ENCODE data around the gene MYO1C.

- TF ChIP-seq, protein P1, sequence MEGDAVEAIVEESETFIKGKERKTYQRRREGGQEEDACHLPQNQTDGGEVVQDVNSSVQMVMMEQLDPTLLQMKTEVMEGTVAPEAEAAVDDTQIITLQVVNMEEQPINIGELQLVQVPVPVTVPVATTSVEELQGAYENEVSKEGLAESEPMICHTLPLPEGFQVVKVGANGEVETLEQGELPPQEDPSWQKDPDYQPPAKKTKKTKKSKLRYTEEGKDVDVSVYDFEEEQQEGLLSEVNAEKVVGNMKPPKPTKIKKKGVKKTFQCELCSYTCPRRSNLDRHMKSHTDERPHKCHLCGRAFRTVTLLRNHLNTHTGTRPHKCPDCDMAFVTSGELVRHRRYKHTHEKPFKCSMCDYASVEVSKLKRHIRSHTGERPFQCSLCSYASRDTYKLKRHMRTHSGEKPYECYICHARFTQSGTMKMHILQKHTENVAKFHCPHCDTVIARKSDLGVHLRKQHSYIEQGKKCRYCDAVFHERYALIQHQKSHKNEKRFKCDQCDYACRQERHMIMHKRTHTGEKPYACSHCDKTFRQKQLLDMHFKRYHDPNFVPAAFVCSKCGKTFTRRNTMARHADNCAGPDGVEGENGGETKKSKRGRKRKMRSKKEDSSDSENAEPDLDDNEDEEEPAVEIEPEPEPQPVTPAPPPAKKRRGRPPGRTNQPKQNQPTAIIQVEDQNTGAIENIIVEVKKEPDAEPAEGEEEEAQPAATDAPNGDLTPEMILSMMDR (IDR thresholded peaks at IDR 0.05) = no peak
- TF ChIP-seq POLR2A (IDR thresholded peaks at IDR 0.05) (no peak), POLR2AphosphoS5 (IDR thresholded peaks at IDR 0.05) (no peak)
These were observed 11.6 kb downstream of the MYO1C start for GRCh38 chr17:1480747-1481465.
